H1 (cell line): ENCODE data around the gene PLEKHM3. TPM values are rescaled to one million over a fixed set of nuclear protein-coding genes. Genes with fewer than 3 reads are reported as not detected.

Experiments used
- ASH2L ChIP-seq: fragments of 200-600, 300-600 bp; sonication (generic); IDR thresholded peaks from one replicate; pipeline ENCODE4 v1.7.1; 2017; ENCODE audit warnings: low read length
- ATF2 ChIP-seq: IDR thresholded peaks from 2 replicates; pipeline ENCODE4 v1.6.1; 2012; ENCODE audit warnings: low read length, inconsistent platforms
- ATF3 ChIP-seq: IDR thresholded peaks from 2 replicates; pipeline ENCODE4 v1.6.1; 2011; ENCODE audit warnings: low read depth, mild to moderate bottlenecking, low read length; ENCODE audit not compliant: insufficient read depth
- CTCF ChIP-seq, 3 experiments: IDR thresholded peaks; 1 replicate in 2 of 3; 2 replicates in 1 of 3; pipeline versions ENCODE4 v1.5.1 to v1.6.1; 2011; ENCODE audit warnings: low read length in 3 of 3, mild to moderate bottlenecking in 3 of 3, inconsistent platforms in 2 of 3, low read depth in 1 of 3, moderate library complexity in 1 of 3; ENCODE audit not compliant: insufficient read depth in 1 of 3; ENCODE audit errors: control extremely low read depth in 1 of 3
- EGR1 ChIP-seq: IDR thresholded peaks from 2 replicates; pipeline ENCODE4 v1.6.1; 2011; ENCODE audit warnings: low read depth, low read length, borderline replicate concordance
- JUND ChIP-seq: IDR thresholded peaks from 2 replicates; pipeline ENCODE4 v1.6.1; 2011; ENCODE audit warnings: mild to moderate bottlenecking, improper control_type of control experiment, low read length
- SIX5 ChIP-seq: IDR thresholded peaks from 2 replicates; pipeline ENCODE4 v1.6.1; 2011; ENCODE audit warnings: mild to moderate bottlenecking, low read depth, low read length
- SUZ12 ChIP-seq: fragments of 200-600 bp; sonication (generic); IDR thresholded peaks from 2 replicates; pipeline ENCODE4 v1.6.1; 2012; ENCODE audit warnings: mild to moderate bottlenecking, inconsistent platforms, low read length, moderate library complexity, mixed read lengths
- USF2 ChIP-seq: IDR thresholded peaks from 2 replicates; pipeline ENCODE4 v1.6.1; 2011; ENCODE audit warnings: low read length, improper control_type of control experiment
- polyA plus RNA-seq, 7 experiments: library from polyadenylated mRNA; depleted of rRNA in 3 of 7; stranded (reverse) in 5 of 7; unstranded in 2 of 7; fragments of >200 nt in 5 of 7; fragments of 200-250 nt in 2 of 7; gene quantifications; 1 replicate in 5 of 7; 2 replicates in 1 of 7; 4 replicates in 1 of 7; pipeline versions ENCODE4 v1.2.1 to v1.2.3, GENCODE V29; 2011 to 2013; ENCODE audit warnings: missing spikeins in 2 of 7, mixed read lengths in 2 of 7
- total RNA-seq: library from RNA; stranded (reverse); fragmentation: NEBNext Ultra II Directional; extraction: Animal tissue kit (Norgen Biotek cat#: 25700); gene quantifications from 2 replicates; pipeline ENCODE4 v1.2.1, GENCODE V29; 2021

Gene PLEKHM3
- total and polyA plus RNA-seq, 2 of the 8 experiments (the other 6 are each of a cell fraction or from before 2014, with no cell fraction given) = 2.3 to 5.8 TPM

- TF ChIP-seq ATF2 = no peak
- no peak for TF ChIP-seq ASH2L
- TF ChIP-seq ATF3 = no peak
- no peak for TF ChIP-seq SIX5
- TF ChIP-seq USF2 = no peak
- no peak for TF ChIP-seq EGR1
- no peak for TF ChIP-seq JUND
- no peak for TF ChIP-seq CTCF (IDR thresholded peaks at IDR 0.05; ENCODE audit: control extremely low read depth in 1 of 3, insufficient read depth in 1 of 3, low read depth in 1 of 3, low read length in 3 of 3)
- no peak for TF ChIP-seq SUZ12
Measured at GRCh38 chr2:207952564-207953345, 72.6 kb downstream of the PLEKHM3 start (continued).
